ENCODE measurements around the gene DLEC1.

GRCh38 chr3:38030126-38031021, 8.6 kb upstream of the DLEC1 start:
- TF ChIP-seq CTCF (IDR thresholded peaks at IDR 0.05; ENCODE audit: low read depth, low read length) (no peak), EZH2phosphoT487 (IDR thresholded peaks at IDR 0.05; ENCODE audit: low read depth) (no peak)
